Activated CD8-positive, alpha-beta T cell treated with anti-CD3 and anti-CD28 coated beads for 36 hours (primary cell): Measurements from ENCODE around the gene MEPCE. TPM values are rescaled to one million over a fixed set of nuclear protein-coding genes. Genes with fewer than 3 reads are reported as not detected.

Source experiments
- ATAC-seq: fragments of 200-7000 bp; cut with Tn5 transposase; one replicate; pipeline ENCODE4 v1.10.0; 2021; ENCODE audit warnings: mild to moderate bottlenecking, moderate library complexity
- CTCF ChIA-PET: fragments of 350-600 bp; sonication (Branson Sonifier 250); formaldehyde crosslinking; loops from one replicate; lab custom pipeline; 2021; ENCODE audit warnings: antibody characterized with exemption; lab: Charles Lee
- POLR2A ChIA-PET: fragments of 350-600 bp; sonication (Branson Sonifier 250); formaldehyde crosslinking; loops from one replicate; lab custom pipeline; 2021; ENCODE audit warnings: antibody characterized with exemption; lab: Charles Lee
- DNase-seq: peaks from one replicate; pipeline ENCODE4 v3.0.0-alpha.2; 2020
- H3K27ac Mint-ChIP-seq: one replicate; pipeline ENCODE4 v1.8.0; 2021; ENCODE audit warnings: mild to moderate bottlenecking, mixed read lengths
- H3K27me3 Mint-ChIP-seq: one replicate; pipeline ENCODE4 v1.8.0; 2021; ENCODE audit warnings: mixed read lengths
- H3K36me3 Mint-ChIP-seq: one replicate; pipeline ENCODE4 v1.8.0; 2021; ENCODE audit warnings: low read depth, mixed read lengths
- H3K4me1 Mint-ChIP-seq: one replicate; pipeline ENCODE4 v1.8.0; 2021; ENCODE audit warnings: low read depth, mixed read lengths
- H3K4me3 Mint-ChIP-seq: one replicate; pipeline ENCODE4 v1.8.0; 2021; ENCODE audit warnings: mild to moderate bottlenecking, moderate library complexity, mixed read lengths
- H3K9me3 Mint-ChIP-seq: one replicate; pipeline ENCODE4 v1.8.0; 2021; ENCODE audit warnings: mixed read lengths
- intact Hi-C: fragments of 100-400 bp; cut with micrococcal nuclease; formaldehyde crosslinking; loops from one replicate; pipeline ENCODE4 v1.10.0; 2022
- total RNA-seq, 2 experiments: library from RNA; stranded (reverse); gene quantifications; one replicate each; pipeline ENCODE4 v1.2.3, GENCODE V29; 2021
- TF ChIP-seq, protein P1 (sequence below): fragments of 200-600 bp; IDR thresholded peaks from one replicate; pipeline ENCODE4 v1.8.0; 2022; ENCODE audit warnings: antibody characterized with exemption, mild to moderate bottlenecking

The MEPCE gene
- total RNA-seq, 2 experiments from 2014 or later: 38.3 to 38.8 TPM

DNA sequence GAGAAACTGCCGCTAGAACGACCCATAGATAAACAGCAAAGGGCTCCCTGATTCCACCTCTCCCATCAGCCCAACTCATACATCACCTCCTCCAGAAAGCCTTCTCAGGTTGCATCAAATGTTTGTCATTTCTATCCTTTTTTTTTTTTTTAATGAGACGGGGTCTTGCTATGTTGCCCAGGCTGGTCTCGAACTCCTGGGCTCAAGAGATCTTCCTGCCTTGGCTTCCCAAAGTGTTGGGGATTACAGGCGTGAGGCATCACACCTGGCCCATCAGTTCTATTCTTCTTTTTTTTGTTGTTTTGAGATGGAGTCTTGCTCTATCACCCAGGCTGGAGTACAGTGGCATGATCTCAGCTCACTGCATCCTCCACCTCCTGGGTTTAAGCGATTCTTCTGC, 27.4 kb downstream of the MEPCE start:
- DNase-seq (no peak), ATAC-seq (no peak)
- POLR2A ChIA-PET: interaction anchor here (0.7 kb wide), 1 partner anchor 10 kb away, joined by 3 read pairs; no protein-coding TSS in a partner anchor
- no peaks in the 10 kb centered on the region for H3K27me3 Mint-ChIP-seq
- H3K4me3 Mint-ChIP-seq: no peak overlapping the region
- CTCF ChIA-PET: interaction anchor here (1.0 kb wide), 1 partner anchor 249 kb away, joined by 3 read pairs; the partner anchor contains the start of gene POP7
- H3K4me1 Mint-ChIP-seq: peaks cover 14% of the 10 kb centered on the region
- H3K27ac Mint-ChIP-seq: no peak overlapping the region
- TF ChIP-seq, protein P1, sequence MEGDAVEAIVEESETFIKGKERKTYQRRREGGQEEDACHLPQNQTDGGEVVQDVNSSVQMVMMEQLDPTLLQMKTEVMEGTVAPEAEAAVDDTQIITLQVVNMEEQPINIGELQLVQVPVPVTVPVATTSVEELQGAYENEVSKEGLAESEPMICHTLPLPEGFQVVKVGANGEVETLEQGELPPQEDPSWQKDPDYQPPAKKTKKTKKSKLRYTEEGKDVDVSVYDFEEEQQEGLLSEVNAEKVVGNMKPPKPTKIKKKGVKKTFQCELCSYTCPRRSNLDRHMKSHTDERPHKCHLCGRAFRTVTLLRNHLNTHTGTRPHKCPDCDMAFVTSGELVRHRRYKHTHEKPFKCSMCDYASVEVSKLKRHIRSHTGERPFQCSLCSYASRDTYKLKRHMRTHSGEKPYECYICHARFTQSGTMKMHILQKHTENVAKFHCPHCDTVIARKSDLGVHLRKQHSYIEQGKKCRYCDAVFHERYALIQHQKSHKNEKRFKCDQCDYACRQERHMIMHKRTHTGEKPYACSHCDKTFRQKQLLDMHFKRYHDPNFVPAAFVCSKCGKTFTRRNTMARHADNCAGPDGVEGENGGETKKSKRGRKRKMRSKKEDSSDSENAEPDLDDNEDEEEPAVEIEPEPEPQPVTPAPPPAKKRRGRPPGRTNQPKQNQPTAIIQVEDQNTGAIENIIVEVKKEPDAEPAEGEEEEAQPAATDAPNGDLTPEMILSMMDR: no peak
- intact Hi-C loops: no loop called here
- peaks cover 2% of the 10 kb centered on the region for H3K36me3 Mint-ChIP-seq
- H3K9me3 Mint-ChIP-seq: no peaks in the 10 kb centered on the region

DNA sequence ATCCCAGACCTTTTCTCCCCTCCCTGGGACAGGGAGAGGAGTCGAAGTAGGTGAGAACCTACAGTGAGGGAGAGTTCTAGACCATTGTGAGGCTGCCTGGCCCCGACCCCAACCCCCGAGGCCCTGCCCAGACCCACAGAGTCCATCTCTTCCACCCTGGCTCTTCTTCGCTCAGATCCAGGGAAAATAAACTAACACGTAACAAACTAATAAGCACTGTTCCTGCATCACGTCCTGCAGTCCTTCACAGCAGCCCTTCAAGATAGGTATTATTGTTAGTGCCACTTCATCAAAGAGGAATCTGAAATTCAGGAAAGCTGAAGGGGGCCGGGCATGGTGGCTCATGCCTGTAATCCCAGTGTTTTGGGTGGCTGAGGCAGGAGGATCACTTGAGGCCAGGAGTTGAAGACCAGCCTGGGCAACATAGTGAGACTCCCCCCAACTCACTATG, 34.6 kb downstream of the MEPCE start, which contains the start of gene SPACDR:
Gene SPACDR (minus strand): TSS at position 51 of the 451 bp plus-strand sequence. CDS start 235 bp downstream, outside the sequence.
- no peak for ATAC-seq
- H3K36me3 Mint-ChIP-seq: peaks cover 13% of the 10 kb centered on the region
- POLR2A ChIA-PET: interaction anchor here (0.9 to 1.4 kb wide), 2 partner anchors 20 to 84 kb away, joined by 3 read pairs; no protein-coding TSS in a partner anchor
- no peaks in the 10 kb centered on the region for H3K27me3 Mint-ChIP-seq
- H3K4me1 Mint-ChIP-seq: peaks cover 2% of the 10 kb centered on the region
- CTCF ChIA-PET: interaction anchor here (0.6 to 1.2 kb wide), 3 partner anchors 13 to 96 kb away, joined by 3 to 4 read pairs (median 3); no protein-coding TSS in a partner anchor
- H3K4me3 Mint-ChIP-seq: no peak within 1 kb of the TSS
- peak within 1 kb of the TSS; percentile 57 for H3K27ac Mint-ChIP-seq
- no peak for DNase-seq
- TF ChIP-seq, protein P1: no peak
- no peaks in the 10 kb centered on the region for H3K9me3 Mint-ChIP-seq
- intact Hi-C loops: no loop called here

DNA sequence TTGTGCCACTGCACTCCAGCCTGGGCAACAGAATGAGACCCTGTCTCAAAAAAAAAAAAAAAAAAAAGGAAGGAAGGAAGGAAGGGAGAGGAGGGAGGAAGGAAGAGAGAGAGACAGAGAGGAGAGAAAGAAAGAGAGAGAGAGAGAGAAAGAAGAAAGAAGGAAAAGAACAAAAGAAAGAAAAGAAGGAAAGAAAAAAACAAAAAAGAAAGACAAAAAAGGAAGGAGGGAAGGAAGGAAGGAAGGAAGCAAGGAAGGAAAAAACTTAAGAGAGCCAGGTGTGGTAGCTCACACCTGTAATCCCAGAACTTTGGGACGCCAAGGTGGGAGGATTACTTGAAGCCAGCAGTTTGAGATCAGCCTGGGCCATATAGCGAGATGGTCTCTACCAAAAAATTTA, 35.2 kb downstream of the MEPCE start:
- Mint-ChIP-seq H3K27ac (peak overlapping the region; percentile 57), H3K4me1 (peaks cover 5% of the 10 kb centered on the region), H3K36me3 (peaks cover 14% of the 10 kb centered on the region), H3K4me3 (no peak overlapping the region), H3K27me3 (no peaks in the 10 kb centered on the region), H3K9me3 (no peaks in the 10 kb centered on the region)
- ATAC-seq: no peak
- TF ChIP-seq, protein P1: no peak
- intact Hi-C loops: no loop called here
- DNase-seq: no peak
- POLR2A ChIA-PET: interaction anchor here (1.3 to 1.6 kb wide), 3 partner anchors 13 to 21 kb away, joined by 3 to 4 read pairs (median 3); no protein-coding TSS in a partner anchor
- CTCF ChIA-PET: interaction anchor here (0.8 to 1.6 kb wide), 3 partner anchors 9 to 95 kb away, joined by 3 to 7 read pairs (median 5); no protein-coding TSS in a partner anchor

DNA sequence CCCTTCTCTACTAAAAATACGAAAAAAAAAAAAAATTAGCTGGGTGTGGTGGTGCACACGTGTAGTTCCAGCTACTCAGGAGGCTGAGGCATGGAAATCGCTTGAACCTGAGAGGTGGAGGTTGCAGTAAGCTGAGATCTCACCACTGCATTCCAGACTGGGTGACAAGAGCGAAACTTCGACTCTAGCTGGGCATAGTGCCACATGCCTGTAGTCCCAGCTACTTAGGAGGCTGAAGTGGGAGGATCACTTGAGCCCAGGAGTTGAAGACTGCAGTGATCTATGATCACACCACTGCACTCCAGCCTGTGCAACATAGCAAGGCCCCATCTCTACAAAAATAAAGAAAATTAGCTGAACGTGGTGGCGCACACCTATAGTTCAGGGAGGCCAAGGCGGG, 35.7 kb downstream of the MEPCE start:
- intact Hi-C loops: no loop called here
- POLR2A ChIA-PET: interaction anchor here (0.6 to 1.6 kb wide), 4 partner anchors 12 to 142 kb away, joined by 3 to 4 read pairs (median 3); no protein-coding TSS in a partner anchor
- peaks cover 16% of the 10 kb centered on the region for H3K36me3 Mint-ChIP-seq
- H3K27me3 Mint-ChIP-seq: no peaks in the 10 kb centered on the region
- H3K4me1 Mint-ChIP-seq: peaks cover 9% of the 10 kb centered on the region
- H3K4me3 Mint-ChIP-seq: no peak overlapping the region
- CTCF ChIA-PET: interaction anchor here (0.8 to 1.6 kb wide), 4 partner anchors 10 to 95 kb away, joined by 3 to 7 read pairs (median 4); no protein-coding TSS in a partner anchor
- H3K27ac Mint-ChIP-seq: peak overlapping the region; percentile 11
- DNase-seq (no peak), ATAC-seq (no peak)
- TF ChIP-seq, protein P1: no peak
- no peaks in the 10 kb centered on the region for H3K9me3 Mint-ChIP-seq
